Superior temporal gyrus (tissue), 1 donor: ENCODE data around the gene GRHL1.

ENCODE experiments used
- DNase-seq: peaks from one replicate; pipeline ENCODE4 v3.0.0-alpha.2; 2016; ENCODE audit errors: extremely low spot score

GRHL1 gene

DNA sequence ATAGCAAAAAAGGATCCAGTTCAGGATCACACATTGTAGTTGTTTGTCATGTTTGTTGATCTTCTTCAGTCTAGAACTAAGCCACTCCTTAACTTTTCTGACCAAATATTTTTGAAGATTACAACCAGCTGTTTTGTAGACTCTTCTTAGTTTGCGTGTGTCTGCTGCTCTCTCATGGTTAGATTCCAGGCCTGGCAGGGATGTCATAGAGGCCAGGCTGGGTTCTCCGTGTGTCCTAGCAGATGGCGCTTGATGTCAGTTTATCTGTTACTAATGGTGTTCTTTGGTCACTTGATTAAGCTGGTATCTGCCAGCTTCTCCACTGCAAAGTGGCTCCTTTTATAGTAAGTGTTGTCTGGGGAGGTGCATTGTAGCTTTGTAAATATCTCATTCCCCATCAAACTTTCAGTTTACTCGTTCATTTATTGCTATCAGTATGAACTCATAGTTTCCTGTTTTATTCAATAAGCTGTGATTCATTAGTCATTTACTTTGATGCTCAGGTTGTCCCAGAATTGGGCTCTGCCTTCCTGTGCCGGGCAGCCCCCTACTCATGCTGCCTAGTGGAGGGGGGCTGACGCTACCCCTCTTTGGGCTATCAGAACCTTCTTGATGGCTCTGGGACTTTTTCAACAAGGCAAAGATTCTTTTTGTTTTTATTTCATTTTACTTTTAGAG lies 42.1 kb downstream of the GRHL1 start:
- DNase-seq: no peak

DNA sequence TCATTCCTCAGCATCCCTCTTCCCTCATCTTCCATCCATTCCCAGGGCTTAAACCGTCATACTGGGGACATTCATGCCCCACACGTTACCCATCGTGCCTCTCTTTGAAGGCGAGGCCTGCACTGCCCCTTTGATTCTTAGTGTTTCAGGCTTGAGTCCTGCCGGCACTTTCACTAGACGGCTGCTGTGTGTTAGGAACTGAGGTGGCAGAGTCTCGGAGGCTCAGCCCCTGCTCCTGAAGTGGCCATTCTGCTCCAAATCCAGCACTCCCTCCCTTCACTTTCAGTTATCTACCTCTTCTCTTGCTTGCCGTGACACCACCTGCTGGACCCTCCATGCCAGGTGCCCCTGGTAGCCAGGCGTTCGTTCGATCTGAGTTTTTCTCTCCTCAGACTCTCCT lies 43.0 kb downstream of the GRHL1 start:
- DNase-seq: no peak

DNA sequence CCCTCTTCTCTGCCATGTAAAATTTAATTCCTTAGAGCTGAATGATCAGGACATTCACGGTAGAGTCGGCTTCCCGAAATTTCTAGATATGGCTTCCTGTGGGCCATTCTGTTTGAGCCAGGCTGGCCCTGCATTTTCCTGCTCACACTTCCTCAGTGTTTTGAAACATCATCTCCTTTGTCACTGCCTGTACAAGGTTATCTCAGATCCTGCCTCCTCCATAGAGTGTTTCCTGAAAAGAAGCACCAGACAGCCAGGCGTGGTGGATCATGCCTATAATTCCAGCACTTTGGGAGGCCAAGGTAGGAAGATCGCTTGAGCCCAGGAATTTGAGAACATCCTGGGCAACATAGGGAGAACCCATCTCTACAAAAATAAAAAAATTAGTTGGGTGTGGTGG lies 43.6 kb downstream of the GRHL1 start:
- no peak for DNase-seq

DNA sequence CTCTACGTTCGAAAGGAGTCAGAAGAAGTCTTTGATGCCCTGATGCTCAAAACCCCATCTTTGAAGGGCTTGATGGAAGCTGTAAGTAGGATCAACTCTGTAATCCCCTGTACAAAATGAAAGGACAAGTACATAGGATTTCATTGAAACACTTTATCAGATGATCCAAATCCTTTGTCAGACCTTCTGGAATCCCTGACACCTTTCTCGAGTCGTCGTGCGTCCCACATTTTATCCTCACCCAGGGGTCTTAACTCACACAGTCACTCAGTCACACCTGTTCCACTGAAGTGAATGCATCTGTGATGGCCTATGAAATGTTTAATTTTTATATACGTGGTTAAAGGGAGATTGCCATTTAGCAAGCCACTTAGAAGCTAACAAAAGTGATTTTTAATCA lies 44.8 kb downstream of the GRHL1 start:
- no peak for DNase-seq

DNA sequence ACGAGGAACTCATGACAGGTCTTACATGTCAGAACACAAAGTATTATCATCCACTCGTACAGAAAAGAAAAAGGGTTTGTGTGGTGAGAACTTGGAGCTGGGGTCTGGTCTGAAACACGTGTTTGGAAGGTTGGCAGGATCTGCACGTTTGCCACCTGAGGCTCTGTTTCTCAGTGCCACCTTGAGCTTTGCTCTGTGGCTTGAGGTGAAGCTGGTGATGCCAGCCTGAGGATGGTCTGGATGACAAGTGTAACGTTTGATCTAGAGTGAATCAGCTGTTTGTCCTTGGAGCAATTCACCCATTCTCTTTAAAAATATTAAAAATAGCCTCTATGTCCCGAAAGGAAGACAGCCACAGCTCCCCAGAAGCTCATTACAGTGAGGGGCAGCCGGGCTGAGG lies 46.4 kb downstream of the GRHL1 start:
- no peak for DNase-seq

DNA sequence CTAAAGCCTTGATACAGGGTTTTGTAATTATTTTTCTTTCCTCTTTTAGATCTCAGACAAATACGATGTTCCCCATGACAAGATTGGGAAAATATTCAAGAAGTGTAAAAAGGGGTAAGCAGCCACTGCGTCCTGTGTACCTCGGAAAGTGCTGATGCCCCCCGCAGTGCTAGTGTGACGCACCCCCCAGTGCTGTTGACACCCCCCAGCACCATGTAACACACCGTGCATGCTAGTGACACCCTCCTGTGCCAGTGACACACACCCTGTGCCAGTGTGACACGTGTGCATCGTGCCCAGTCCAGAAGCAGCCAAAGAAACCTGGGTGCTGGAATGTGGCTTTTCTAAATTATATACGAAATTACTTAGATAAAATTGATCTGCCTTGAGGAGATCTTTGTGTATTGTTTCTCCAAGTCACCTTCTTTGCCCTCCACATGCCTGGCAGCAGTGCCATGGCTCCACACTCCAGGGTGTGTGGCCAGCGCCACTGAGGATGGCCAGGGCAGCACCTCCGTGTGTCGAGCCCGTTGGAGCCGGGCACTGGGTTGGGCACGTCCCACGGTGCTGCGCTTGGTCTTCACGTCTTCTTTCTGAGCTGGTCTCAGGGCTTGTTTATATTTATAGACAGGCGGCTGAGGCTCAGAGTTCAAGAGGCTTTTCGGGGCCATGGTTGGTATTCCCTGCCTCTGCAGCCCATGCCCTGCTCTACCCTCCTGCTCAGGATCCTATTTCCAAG lies 47.6 kb downstream of the GRHL1 start:
- DNase-seq: no peak

DNA sequence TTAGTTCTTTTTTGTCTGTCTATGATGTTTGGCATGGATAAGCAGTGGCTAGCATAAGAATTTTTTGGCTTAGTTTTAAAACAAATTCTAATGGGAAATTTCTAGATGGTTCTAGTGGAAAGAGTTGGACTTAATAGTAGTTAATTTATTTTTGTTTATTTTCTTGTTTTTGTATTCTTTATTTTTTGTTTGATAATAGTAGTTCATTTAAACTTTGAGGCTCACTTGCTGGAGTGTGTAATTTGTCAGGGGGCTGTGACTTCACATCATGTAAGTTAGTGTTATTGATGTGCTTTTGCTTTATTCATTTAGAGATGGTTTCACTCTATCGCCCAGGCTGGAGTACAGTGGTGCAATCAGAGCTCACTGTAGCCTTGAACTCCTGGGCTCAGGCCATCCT lies 48.2 kb downstream of the GRHL1 start:
- DNase-seq: peak; percentile 1

DNA sequence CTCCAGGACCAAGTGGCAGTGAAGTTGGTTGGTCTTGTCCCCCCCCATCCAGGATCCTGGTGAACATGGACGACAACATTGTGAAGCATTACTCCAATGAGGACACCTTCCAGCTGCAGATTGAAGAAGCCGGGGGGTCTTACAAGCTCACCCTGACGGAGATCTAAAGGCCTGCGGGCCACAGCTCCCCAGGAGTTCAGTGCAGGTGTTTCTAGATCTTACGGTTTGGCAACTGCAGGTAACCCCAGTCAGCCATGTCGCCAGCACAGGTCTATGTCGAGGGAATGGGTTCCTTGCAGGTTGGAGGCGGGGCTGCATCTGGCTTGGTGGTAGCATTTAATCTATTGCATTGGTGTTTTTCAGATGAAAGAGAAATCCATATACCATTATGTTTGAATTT lies 49.0 kb downstream of the GRHL1 start:
- DNase-seq: no peak

DNA sequence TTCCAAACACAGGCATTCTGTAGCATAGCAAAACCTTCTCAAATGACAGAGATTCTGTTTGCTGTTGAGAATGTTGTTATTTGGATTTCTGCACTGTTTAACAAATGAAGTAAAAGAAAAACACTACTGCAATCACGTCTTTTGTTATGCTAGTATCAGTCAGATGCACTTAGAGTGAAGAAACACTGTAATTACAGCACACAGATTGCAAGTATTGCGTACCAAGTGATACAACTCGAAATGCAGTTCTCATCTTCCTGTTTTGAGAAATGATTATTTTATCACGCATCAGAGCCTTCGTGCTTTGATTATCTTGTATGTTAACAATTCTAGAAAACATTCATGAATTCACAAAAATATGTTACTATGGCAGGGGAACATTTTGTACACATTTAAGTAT lies 50.1 kb downstream of the GRHL1 start:
- DNase-seq: no peak

DNA sequence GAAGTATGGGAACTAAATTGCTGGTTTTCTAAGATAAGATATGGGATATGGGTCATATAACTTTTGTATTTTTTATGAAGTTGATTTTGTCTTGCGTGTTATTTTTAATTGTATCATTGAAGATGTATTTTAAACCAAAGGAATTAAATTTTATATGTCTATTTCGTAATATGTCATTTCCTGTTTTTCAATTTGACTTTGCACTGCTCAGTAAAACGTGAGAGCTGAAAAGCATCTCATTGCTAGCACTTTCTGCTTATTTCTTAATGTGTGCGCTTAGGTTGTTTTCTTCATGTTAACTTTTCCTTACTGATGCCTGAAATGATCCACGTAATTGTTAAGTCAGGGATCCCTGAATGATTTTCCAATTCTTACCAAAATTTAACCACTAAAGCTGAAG lies 50.6 kb downstream of the GRHL1 start:
- DNase-seq: no peak

DNA sequence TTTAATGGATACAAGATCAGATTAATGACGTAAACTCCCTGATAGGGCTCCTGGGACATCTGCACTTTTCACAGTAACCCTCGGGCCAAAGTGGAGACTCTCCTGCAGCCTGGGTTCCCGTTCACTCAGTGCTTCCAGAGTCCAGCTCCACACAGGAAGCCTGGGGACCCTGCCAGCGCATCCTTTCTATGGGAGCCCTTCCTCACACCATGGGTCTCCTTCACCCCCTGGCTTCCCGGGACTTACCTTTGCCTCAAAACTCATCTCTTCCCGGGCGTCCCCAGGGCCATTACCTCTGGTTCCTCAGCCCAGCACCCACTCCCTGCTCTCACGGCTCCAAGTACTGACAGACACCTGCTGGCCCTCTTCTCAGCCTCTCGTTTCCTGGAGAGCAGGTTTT lies 51.2 kb downstream of the GRHL1 start:
- DNase-seq: no peak

DNA sequence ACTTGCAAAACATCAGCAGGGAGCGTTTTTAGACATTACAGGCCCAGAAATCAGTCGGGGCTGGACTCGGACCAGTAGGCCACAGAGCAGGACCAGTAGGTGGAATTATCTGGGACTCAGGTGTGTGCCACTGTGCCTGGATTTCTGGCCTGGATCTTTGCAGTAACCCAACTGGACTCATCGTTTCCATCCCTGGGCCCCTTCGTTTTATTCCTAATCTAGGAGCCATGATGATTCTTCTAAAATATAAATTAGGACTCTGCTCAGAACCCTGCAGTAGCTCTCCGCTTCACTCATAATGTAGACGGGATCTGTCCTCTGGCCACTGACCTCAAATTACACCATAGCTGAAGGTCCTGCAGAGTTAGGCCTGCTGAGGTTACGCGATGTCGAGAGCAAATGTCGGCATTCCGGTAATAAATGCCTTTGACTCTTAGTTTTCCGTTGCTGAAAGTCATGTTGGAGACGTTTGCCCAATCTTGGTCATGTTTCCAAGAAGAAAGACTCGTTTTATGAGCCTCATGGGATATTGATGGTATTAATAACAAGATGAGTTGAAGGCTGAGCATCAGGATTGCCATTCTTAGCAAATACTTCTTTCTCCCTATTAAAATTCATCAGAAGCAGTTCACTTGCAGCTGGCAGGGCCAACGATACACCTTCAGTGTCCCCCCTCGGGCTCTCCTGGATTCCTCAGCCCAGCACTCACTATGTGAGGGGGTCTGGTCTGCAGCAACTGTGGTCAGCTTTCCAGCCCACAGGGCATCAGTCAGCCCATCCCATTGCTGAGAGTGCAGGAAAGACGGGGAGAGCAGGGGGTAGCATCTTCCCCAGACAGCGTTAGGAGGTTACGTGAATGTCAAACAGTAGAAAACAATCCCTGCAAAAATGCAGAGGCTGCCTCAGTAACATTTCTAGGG lies 52.0 kb downstream of the GRHL1 start:
- DNase-seq: no peak

DNA sequence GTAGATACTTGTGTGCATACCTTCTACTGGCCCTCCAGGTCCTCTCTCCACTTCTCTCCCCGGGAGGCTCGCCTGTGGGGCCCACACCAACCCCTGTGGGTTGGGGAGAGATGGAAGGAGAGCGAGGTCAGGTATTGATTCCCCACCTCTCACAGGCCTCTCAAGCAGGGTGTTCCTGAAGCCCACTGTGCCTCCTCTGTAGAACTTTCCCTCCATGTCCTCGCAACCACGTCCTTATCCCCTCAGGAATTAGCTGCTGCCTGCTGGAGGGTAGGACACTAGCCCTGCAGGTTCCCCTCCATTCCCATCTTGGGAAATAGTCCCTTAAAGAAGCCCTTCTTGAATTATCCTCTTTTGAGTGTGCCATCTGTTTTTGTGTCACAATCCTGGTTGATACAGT lies 52.9 kb downstream of the GRHL1 start:
- DNase-seq: no peak

DNA sequence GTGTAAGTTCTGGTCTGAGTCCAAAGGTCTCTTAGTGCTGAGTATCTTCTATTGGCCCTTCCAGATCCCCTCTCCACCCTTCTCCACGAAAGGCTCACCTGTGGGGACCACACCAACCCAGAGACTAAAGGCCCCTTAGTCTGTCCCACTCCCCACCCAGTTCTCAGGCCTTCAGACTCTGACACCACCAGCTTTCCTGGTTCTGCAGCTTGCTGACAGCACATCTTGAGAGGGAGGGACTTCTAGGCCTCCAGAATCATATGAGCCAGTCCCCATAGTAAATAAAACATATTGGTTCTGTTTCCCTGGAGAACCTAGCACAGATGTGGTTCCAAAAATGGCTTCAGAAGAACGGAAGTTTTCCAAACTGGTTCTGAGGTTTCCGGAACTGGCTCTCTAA lies 53.3 kb downstream of the GRHL1 start:
- DNase-seq: no peak

DNA sequence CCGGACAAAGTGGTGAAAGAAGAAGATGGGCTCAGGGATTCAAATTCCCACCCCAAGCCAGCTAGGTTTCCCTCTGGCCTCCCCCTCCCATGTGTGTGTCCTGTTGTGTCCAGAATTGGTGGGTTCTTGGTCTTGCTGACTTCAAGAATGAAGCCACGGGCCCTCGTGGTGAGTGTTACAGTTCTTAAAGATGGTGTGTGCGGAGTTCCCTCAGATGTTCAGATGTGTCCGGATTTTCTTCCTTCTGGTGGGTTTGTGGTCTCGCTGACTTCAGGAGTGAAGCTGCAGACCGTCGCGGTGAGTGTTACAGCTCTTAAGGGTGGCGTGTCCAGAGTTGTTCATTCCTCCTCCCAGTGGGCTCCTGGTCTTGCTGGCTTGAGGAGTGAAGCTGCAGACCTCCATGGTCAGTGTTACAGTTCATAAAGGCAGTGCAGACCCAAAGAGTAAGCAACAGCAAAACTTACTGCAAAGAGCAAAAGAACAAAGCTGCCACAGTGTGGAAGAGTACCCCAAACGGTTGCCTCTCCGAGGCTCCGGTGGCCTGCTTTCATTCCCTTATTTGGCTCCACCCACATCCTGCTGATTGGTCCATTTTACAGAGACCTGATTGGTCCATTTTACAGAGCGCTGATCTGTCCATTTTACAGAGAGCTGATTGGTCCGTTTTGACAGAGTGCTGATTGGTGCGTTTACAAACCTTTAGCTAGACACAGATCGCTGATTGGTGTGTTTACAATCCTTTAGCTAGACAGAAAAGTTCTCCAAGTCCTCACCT lies 54.2 kb downstream of the GRHL1 start:
- no peak for DNase-seq

DNA sequence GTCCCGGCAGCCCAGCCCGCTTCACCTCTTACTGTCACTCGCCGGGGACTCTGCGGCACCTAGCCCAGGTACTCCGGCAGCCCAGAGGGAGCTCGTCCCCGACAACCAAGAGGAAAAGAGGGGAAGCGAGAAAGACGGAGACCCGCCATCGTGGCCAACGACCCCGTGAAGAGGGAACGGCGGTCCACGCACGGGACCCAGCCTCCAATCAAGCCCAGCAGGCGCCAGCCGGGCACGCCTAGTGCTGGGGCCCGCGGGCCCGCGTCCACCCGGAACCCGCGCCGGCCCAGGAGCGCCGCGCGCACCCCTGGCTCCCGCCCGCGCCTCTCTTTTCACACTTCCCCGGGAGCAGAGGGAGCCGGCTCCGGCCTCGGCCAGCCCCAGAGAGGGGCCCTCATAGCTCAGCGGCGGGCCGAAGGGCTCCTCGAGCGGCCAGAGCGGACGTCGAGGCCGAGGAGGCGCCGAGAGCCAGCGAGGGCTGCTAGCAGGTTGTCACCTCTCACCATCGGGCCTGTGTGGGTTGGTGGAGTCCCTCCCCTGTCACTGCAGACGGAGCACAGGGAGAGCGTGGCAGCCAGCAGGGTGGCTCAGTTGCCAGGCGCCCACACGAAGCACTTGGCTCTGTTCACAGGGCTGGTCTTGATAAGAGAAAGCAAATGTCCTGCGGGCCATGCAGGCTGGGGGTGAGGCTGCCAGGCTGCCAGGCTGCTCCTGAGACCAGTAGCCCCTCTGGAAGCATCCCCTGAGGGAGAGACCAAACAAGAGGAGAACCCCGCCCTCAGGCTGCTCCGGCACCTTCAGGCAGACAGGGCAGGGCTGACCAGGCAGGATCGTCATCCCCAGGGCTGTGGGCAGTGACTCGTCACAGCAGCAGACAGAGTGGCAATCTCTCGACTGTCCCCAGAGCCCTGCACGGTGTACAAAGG lies 55.0 kb downstream of the GRHL1 start:
- DNase-seq: no peak

DNA sequence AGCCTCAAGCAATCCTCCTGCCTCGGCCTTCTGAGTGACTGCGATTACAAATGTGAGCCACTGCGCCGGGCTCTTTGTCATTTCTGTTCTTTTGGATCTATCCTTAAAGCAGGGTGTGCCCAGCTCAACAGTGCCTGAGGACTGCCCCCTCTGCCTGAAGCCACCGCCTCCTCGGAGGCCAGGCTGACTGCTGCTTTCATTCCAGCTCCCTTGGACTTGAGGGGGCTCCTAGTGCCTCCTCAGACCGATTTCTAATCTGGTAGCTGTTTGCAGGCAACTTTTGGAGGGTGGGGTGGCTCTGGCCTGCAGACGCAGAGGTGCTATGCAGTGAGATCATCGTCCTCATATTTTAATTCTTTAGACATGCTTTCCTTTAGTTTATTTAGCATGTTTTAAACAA lies 55.9 kb downstream of the GRHL1 start:
- DNase-seq: no peak

DNA sequence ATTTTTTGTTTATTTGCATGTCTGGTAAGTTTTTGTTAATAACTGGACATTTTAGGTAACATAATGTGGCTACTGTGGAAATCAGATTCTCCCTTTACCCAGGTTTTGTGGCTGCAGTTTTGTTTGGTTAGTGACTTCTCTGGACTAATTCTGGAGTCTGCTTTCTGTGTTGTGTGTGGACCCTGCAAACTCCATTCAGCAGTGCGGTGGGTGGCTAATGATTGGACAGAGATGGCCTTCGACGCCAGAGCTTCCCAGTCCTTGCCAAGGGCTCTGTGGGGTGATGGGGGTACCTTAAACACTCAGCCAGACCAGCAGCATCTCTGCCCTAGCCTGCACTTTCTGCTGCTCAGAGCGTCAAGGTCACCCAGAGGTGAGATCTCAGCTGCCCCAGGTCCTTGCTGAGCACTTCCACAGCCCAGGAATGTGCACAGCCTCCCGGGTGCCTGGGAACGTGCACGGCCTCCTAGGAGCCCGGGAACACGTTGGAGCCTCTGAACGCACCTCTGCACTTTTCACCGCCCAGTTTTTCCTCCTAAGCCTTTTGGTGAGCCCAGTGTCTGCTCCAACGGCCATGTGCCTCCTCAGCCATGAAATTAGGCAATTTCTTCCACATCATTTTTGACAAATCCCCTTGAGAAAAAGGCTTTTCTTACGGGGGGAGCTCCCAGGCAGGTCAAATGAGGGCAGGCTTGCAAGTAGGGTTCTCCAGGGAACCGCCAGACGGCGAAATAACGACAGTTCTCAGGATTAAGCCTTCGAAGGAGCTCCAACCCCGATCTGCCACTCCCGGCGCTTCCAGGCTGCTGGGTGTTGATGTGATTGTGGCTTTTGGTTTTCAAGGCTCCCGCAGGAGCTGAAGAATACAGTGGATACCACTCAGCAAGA lies 56.7 kb downstream of the GRHL1 start:
- no peak for DNase-seq

DNA sequence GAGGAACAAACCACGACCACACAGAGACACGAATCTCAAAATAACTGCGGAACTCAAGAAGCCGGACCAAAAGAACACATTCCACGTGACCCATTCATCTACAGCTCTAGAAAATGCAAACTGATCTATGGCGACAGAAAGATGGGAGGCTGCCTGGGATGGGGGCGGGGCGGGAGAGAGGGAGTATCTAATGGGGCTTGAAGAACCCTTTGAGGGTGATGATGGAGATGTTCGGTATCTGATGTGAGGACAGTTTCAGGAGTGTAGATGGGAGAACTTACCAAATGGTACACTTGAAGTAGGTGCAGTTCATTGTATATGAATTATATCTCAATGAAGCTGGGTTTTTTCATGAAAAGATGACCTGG lies 57.3 kb downstream of the GRHL1 start:
- no peak for DNase-seq

DNA sequence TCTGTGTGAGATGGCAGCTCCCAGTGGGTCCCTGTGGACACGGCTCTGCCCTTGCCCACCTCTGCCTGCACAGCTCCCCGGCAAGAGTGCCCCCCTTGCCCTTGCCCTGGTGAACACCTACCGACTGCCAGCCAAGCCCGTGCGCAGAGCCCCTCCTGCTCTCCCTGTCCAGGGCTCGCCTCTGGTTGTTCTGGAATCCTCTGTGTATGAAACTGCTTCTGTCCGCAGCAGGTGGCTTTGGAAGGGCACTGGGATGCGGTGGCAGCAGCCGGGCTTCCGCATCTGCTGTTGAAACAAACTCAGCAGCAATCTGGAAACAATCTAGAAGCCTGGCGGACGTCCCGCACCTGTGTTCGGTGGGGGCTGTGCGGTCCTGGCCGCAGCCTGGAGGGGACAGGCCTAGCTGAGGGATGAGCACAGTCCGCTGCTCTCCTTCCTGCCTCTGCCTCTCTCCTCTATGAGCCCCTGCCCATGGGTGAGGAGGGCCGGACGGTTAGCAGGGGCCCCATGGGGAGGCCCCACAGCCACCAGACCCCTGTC lies 57.8 kb downstream of the GRHL1 start:
- no peak for DNase-seq
